HepG2 (cell line): ENCODE measurements around the gene SLC16A3. TPM values are rescaled to one million over a fixed set of nuclear protein-coding genes. Genes with fewer than 3 reads are reported as not detected.

Experiments used
- DPF2 ChIP-seq: sonication (generic); formaldehyde crosslinking; IDR thresholded peaks from 2 replicates; pipeline ENCODE4 v1.4.0; 2020; ENCODE audit warnings: mild to moderate bottlenecking, low read depth, missing genetic modification reagents, borderline replicate concordance
- EED ChIP-seq: sonication (generic); formaldehyde crosslinking; IDR thresholded peaks from 2 replicates; pipeline ENCODE4 v1.5.0; 2020; ENCODE audit warnings: mild to moderate bottlenecking, missing genetic modification reagents
- ERF ChIP-seq: IDR thresholded peaks from 2 replicates; pipeline ENCODE4 v1.6.1; 2018; ENCODE audit warnings: missing biosample characterization, missing genetic modification reagents
- GABPA ChIP-seq, 2 experiments: IDR thresholded peaks; 2 replicates each; pipeline ENCODE4 v1.6.1; 2011 to 2016; ENCODE audit warnings: low read depth in 2 of 2, low read length in 1 of 2, missing biosample characterization in 1 of 2, missing genetic modification characterization in 1 of 2
- KDM3A ChIP-seq: IDR thresholded peaks from 2 replicates; pipeline ENCODE4 v1.6.1; 2018; ENCODE audit warnings: low read depth, missing compliant biosample characterization
- MBD4 ChIP-seq: IDR thresholded peaks from 2 replicates; pipeline ENCODE4 v1.6.1; 2012; ENCODE audit warnings: low read length, inconsistent platforms, borderline replicate concordance
- MEF2D ChIP-seq: sonication (generic); formaldehyde crosslinking; IDR thresholded peaks from 2 replicates; pipeline ENCODE4 v1.5.1; 2020; ENCODE audit warnings: mild to moderate bottlenecking, missing genetic modification reagents
- MLLT10 ChIP-seq: sonication (generic); formaldehyde crosslinking; IDR thresholded peaks from 2 replicates; pipeline ENCODE4 v1.4.0; 2020; ENCODE audit warnings: missing genetic modification reagents
- MYNN ChIP-seq: sonication (generic); formaldehyde crosslinking; IDR thresholded peaks from 2 replicates; pipeline ENCODE4 v1.4.0; 2020; ENCODE audit warnings: mild to moderate bottlenecking, low read depth, missing genetic modification reagents
- NR2C2 ChIP-seq: sonication (generic); formaldehyde crosslinking; IDR thresholded peaks from 2 replicates; pipeline ENCODE4 v1.4.0; 2020; ENCODE audit warnings: missing genetic modification reagents, mild to moderate bottlenecking, moderate library complexity, borderline replicate concordance
- NR3C1 ChIP-seq: sonication (generic); formaldehyde crosslinking; IDR thresholded peaks from 2 replicates; pipeline ENCODE4 v1.4.0; 2020; ENCODE audit warnings: missing genetic modification reagents
- RFX5 ChIP-seq: IDR thresholded peaks from 2 replicates; pipeline ENCODE4 v1.6.1; 2011; ENCODE audit warnings: low read depth, low read length, improper control_type of control experiment
- RNF2 ChIP-seq: fragments of 450-650 bp; conservative IDR thresholded peaks from 2 replicates; pipeline ENCODE4 v1.6.1; 2016; ENCODE audit warnings: low read depth
- SCMH1 ChIP-seq: sonication (generic); formaldehyde crosslinking; IDR thresholded peaks from 2 replicates; pipeline ENCODE4 v1.9.0; 2021; ENCODE audit warnings: missing genetic modification reagents, mild to moderate bottlenecking, borderline replicate concordance
- SIN3B ChIP-seq: fragments of 150-350 bp; IDR thresholded peaks from 2 replicates; pipeline ENCODE4 v1.6.1; 2014; ENCODE audit warnings: low read length
- SIX4 ChIP-seq: sonication (generic); formaldehyde crosslinking; IDR thresholded peaks from 2 replicates; pipeline ENCODE4 v1.4.0; 2020; ENCODE audit warnings: missing genetic modification reagents
- SMAD3 ChIP-seq: sonication (generic); formaldehyde crosslinking; IDR thresholded peaks from 2 replicates; pipeline ENCODE4 v1.4.0; 2020; ENCODE audit warnings: missing genetic modification reagents
- SNAPC2 ChIP-seq: sonication (generic); formaldehyde crosslinking; IDR thresholded peaks from 2 replicates; pipeline ENCODE4 v1.8.1; 2022; ENCODE audit warnings: mild to moderate bottlenecking, missing genetic modification reagents
- SOX5 ChIP-seq: IDR thresholded peaks from 2 replicates; pipeline ENCODE4 v1.6.1; 2016; ENCODE audit warnings: borderline replicate concordance
- SP4 ChIP-seq: sonication (generic); formaldehyde crosslinking; IDR thresholded peaks from 2 replicates; pipeline ENCODE4 v1.8.1; 2023; ENCODE audit warnings: mild to moderate bottlenecking, missing genetic modification reagents
- SRF ChIP-seq: IDR thresholded peaks from 2 replicates; pipeline ENCODE4 v1.6.1; 2011; ENCODE audit warnings: mild to moderate bottlenecking, low read depth, low read length, moderate library complexity
- SRSF4 ChIP-seq: fragments of 200-400 bp; formaldehyde crosslinking; IDR thresholded peaks from one replicate; pipeline ENCODE4 v1.6.1; 2018; ENCODE audit warnings: mild to moderate bottlenecking, low read depth, low read length, moderate library complexity; ENCODE audit not compliant: poor library complexity, severe bottlenecking
- ZFP36L2 ChIP-seq: sonication (generic); formaldehyde crosslinking; IDR thresholded peaks from 2 replicates; pipeline ENCODE4 v1.4.0; 2020; ENCODE audit warnings: missing genetic modification reagents
- ZMAT3 ChIP-seq: sonication (generic); formaldehyde crosslinking; conservative IDR thresholded peaks from 2 replicates; pipeline ENCODE4 v1.7.0; 2021; ENCODE audit warnings: missing genetic modification reagents
- ZNF138 ChIP-seq: sonication (generic); formaldehyde crosslinking; IDR thresholded peaks from 2 replicates; pipeline ENCODE4 v1.5.0; 2020; ENCODE audit warnings: mild to moderate bottlenecking, low read depth, missing genetic modification reagents
- ZNF331 ChIP-seq: sonication (generic); formaldehyde crosslinking; IDR thresholded peaks from 2 replicates; pipeline ENCODE4 v1.4.0; 2020; ENCODE audit warnings: missing genetic modification reagents
- ZNF644 ChIP-seq: IDR thresholded peaks from 2 replicates; pipeline ENCODE4 v1.6.1; 2016; ENCODE audit warnings: low read depth
- ZSCAN12 ChIP-seq: sonication (generic); formaldehyde crosslinking; IDR thresholded peaks from 2 replicates; pipeline ENCODE4 v1.9.0; 2021; ENCODE audit warnings: mild to moderate bottlenecking, missing genetic modification reagents
- ZSCAN30 ChIP-seq: sonication (generic); formaldehyde crosslinking; IDR thresholded peaks from 2 replicates; pipeline ENCODE4 v1.5.0; 2020; ENCODE audit warnings: mild to moderate bottlenecking, missing genetic modification reagents
- ZZZ3 ChIP-seq: sonication (generic); formaldehyde crosslinking; IDR thresholded peaks from 2 replicates; pipeline ENCODE4 v1.4.0; 2020; ENCODE audit warnings: missing genetic modification reagents, mild to moderate bottlenecking, borderline replicate concordance
- polyA plus RNA-seq, 8 experiments: library from polyadenylated mRNA; depleted of rRNA in 3 of 8; stranded (reverse) in 7 of 8; unstranded in 1 of 8; fragments of >200 nt; fragmentation: Illumina TruSeq in 4 of 8; extraction: Trizol in 4 of 8; gene quantifications; 2 replicates each; pipeline versions ENCODE4 v1.2.1 to v1.2.3, GENCODE V29; 2011 to 2016; ENCODE audit warnings: low read depth in 4 of 8, missing spikeins in 1 of 8, mixed read lengths in 1 of 8; ENCODE audit not compliant: insufficient read depth in 1 of 8
- total RNA-seq, 5 experiments: library from RNA; depleted of rRNA; stranded (reverse); fragments of >200 nt; fragmentation: Illumina TruSeq; extraction: Trizol; gene quantifications; 2 replicates each; pipeline ENCODE4 v1.2.3, GENCODE V29; 2016; ENCODE audit warnings: low read depth in 1 of 5
- TF ChIP-seq, protein P1 (sequence below): sonication (generic); formaldehyde crosslinking; IDR thresholded peaks from 2 replicates; pipeline ENCODE4 v1.5.1; 2020; ENCODE audit warnings: missing genetic modification reagents, mild to moderate bottlenecking, borderline replicate concordance
- TF ChIP-seq, protein P2 (sequence below): IDR thresholded peaks from 2 replicates; pipeline ENCODE4 v1.6.1; 2012; ENCODE audit warnings: inconsistent platforms

Gene SLC16A3
- total and polyA plus RNA-seq, 2 of the 13 experiments (the other 11 are each of a cell fraction or from before 2014, with no cell fraction given) = 242 to 349 TPM

DNA sequence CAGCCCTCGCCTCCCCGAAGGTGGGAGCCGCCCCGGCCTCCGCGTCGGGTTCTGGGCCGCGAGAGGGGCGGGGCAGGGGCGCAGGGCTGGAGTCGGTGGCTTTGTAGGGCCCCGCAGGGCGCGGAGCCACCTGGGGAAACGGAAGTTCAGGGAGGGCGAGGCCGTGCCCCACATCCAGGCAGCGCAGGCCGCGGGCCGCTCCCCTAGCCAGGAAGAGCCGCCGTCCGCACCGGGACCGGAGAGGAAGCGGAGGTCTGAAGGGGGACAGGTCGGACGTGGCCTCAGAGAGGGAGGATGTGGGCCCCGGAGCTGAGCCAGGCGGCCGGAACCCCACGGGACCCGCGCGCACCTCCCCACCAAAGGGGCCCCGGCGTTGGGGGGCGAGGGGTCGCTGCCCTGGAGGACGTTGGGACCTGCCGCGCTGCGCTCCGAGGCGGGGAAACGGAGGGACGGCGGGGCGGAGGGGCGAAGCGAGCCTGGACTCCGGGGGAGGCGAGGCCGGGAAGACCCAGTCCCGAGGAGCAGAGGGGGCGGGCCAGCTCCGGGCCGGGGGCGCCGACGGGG, 482 bp upstream of the SLC16A3 start (continued):
- TF ChIP-seq, protein P1, sequence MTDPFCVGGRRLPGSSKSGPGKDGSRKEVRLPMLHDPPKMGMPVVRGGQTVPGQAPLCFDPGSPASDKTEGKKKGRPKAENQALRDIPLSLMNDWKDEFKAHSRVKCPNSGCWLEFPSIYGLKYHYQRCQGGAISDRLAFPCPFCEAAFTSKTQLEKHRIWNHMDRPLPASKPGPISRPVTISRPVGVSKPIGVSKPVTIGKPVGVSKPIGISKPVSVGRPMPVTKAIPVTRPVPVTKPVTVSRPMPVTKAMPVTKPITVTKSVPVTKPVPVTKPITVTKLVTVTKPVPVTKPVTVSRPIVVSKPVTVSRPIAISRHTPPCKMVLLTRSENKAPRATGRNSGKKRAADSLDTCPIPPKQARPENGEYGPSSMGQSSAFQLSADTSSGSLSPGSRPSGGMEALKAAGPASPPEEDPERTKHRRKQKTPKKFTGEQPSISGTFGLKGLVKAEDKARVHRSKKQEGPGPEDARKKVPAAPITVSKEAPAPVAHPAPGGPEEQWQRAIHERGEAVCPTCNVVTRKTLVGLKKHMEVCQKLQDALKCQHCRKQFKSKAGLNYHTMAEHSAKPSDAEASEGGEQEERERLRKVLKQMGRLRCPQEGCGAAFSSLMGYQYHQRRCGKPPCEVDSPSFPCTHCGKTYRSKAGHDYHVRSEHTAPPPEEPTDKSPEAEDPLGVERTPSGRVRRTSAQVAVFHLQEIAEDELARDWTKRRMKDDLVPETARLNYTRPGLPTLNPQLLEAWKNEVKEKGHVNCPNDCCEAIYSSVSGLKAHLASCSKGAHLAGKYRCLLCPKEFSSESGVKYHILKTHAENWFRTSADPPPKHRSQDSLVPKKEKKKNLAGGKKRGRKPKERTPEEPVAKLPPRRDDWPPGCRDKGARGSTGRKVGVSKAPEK = no peak
- TF ChIP-seq SRSF4 (no peak), NR2C2 (CRISPR knock-in tag) (peak; percentile 8; the same call in 1 of the 2 replicates), ZNF644 (no peak), MBD4 (no peak), SMAD3 (CRISPR knock-in tag) (no peak), ZNF331 (CRISPR knock-in tag) (no peak), ZZZ3 (0 out of 2 replicates have a peak, but pooled peaks have one; percentile 6), ZMAT3 (peak; percentile 77; the same call in 1 of the 2 replicates), SOX5 (CRISPR knock-in tag) (no peak), GABPA (IDR thresholded peaks at IDR 0.05; ENCODE audit: low read depth, low read length) (no peak), GABPA (CRISPR knock-in tag; IDR thresholded peaks at IDR 0.05; ENCODE audit: low read depth) (peak; percentile 26), SCMH1 (CRISPR knock-in tag) (no peak), RNF2 (no peak), SRF (no peak), ZNF138 (CRISPR knock-in tag) (0 out of 2 replicates have a peak, but pooled peaks have one; percentile 23), KDM3A (CRISPR knock-in tag) (peak; percentile 53; the same call in 1 of the 2 replicates), ZSCAN30 (CRISPR knock-in tag) (no peak), SNAPC2 (CRISPR knock-in tag) (no peak), NR3C1 (CRISPR knock-in tag) (0 out of 2 replicates have a peak, but pooled peaks have one; percentile 15), SIN3B (no peak), MEF2D (CRISPR knock-in tag) (no peak), RFX5 (no peak), SIX4 (CRISPR knock-in tag) (no peak), EED (CRISPR knock-in tag) (peak; percentile 69), SP4 (CRISPR knock-in tag) (no peak), MYNN (CRISPR knock-in tag) (peak; percentile 30; the same call in 1 of the 2 replicates), ZSCAN12 (CRISPR knock-in tag) (peak; percentile 51; the same call in 1 of the 2 replicates), ZFP36L2 (CRISPR knock-in tag) (no peak), ERF (CRISPR knock-in tag) (no peak; the same call in none of the 2 replicates), DPF2 (CRISPR knock-in tag) (no peak), MLLT10 (no peak)
- TF ChIP-seq, protein P2, sequence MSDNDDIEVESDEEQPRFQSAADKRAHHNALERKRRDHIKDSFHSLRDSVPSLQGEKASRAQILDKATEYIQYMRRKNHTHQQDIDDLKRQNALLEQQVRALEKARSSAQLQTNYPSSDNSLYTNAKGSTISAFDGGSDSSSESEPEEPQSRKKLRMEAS = 0 out of 2 replicates have a peak, but pooled peaks have one; percentile 52
